HG03571 (cell line): ENCODE results near the gene TBCD.
"Not testable (repeated sequence)": the region's sequence is repeated elsewhere in the genome, so short reads cannot be mapped to it uniquely, and the experiment has no call there.

ENCODE experiments used
- ATAC-seq: cut with Tn5 transposase; IDR thresholded peaks from one replicate; pipeline ENCODE4 v1.9.1; 2021; ENCODE audit not compliant: unreplicated experiment

TBCD gene

GRCh38 chr17:82950525-82951102, 198.7 kb downstream of the TBCD start:
- ATAC-seq, result no peak

GRCh38 chr17:82952019-82952418, 200.2 kb downstream of the TBCD start:
- no peak for ATAC-seq

- ATAC-seq, result not testable (repeated sequence)
Measured at GRCh38 chr17:82955106-82955505, 203.2 kb downstream of the TBCD start.

- ATAC-seq, result not testable (repeated sequence)
Measured at GRCh38 chr17:82955627-82956026, 203.8 kb downstream of the TBCD start.

GRCh38 chr17:82956146-82956725, 204.4 kb downstream of the TBCD start:
- no peak for ATAC-seq

- no peak for ATAC-seq
Measured at GRCh38 chr17:82956726-82957468, 205.0 kb downstream of the TBCD start.

- ATAC-seq, result no peak
Measured at GRCh38 chr17:82957469-82957795, 205.6 kb downstream of the TBCD start.

GRCh38 chr17:82957961-82958561, 206.2 kb downstream of the TBCD start:
- no peak for ATAC-seq

GRCh38 chr17:82959242-82959930, 207.5 kb downstream of the TBCD start:
- ATAC-seq, result no peak

GRCh38 chr17:82959990-82960418, 208.1 kb downstream of the TBCD start:
- ATAC-seq, result no peak

- no peak for ATAC-seq
Measured at GRCh38 chr17:82960419-82961271, 208.8 kb downstream of the TBCD start.

GRCh38 chr17:82961366-82962162, 209.7 kb downstream of the TBCD start:
- ATAC-seq, result no peak

GRCh38 chr17:82962163-82962720, 210.4 kb downstream of the TBCD start:
- no peak for ATAC-seq

GRCh38 chr17:82963104-82963950, 211.5 kb downstream of the TBCD start:
- no peak for ATAC-seq

- ATAC-seq, result not testable (repeated sequence)
Measured at GRCh38 chr17:82964451-82964850, 212.6 kb downstream of the TBCD start.

- ATAC-seq, result no peak
Measured at GRCh38 chr17:82964851-82965341, 213.0 kb downstream of the TBCD start.

GRCh38 chr17:82965371-82965770, 213.5 kb downstream of the TBCD start:
- no peak for ATAC-seq

- no peak for ATAC-seq
Measured at GRCh38 chr17:82966415-82966814, 214.6 kb downstream of the TBCD start.
